ENCODE results near the gene RASSF9.

The RASSF9 gene

GRCh38 chr12:85823436-85824180, 12.6 kb downstream of the RASSF9 start:
- Histone ChIP-seq H3K27ac (no peak overlapping the region), H3K4me1 (no peaks in the 10 kb centered on the region), H3K9ac (no peak overlapping the region), H3K27me3 (no peaks in the 10 kb centered on the region), H4K20me1 (no peaks in the 10 kb centered on the region), H3K9me3 (no peaks in the 10 kb centered on the region), H3K4me3 (no peak overlapping the region), H3K36me3 (no peaks in the 10 kb centered on the region), H3K4me2 (no peak overlapping the region)
- TF ChIP-seq Cebpa-rat (IDR thresholded peaks at IDR 0.05) = no peak

DNA sequence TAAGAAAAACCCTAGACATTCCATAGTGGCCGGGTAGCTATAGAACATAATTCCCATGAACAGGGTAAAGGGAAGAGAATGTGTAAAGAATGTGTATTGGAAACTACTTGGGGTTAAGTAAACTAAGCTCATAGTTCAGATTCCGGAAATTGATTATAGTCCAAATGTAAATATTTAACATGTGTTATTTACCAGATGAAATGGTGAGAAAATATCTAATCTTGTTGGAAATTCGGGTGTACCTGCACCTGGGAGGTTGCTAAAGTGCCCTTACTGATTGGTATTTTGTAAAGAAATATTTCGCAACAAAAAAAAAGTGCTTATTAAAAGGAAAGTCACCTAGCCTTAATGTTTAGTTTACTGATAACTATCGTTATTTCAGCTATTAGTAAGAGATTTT, 14.4 kb downstream of the RASSF9 start:
- Histone ChIP-seq H3K4me1 (no peaks in the 10 kb centered on the region), H3K9me3 (no peaks in the 10 kb centered on the region), H3K9ac (no peak overlapping the region), H3K36me3 (no peaks in the 10 kb centered on the region), H3K4me3 (no peak overlapping the region), H4K20me1 (no peaks in the 10 kb centered on the region), H3K4me2 (no peak overlapping the region), H3K27ac (no peak overlapping the region), H3K27me3 (no peaks in the 10 kb centered on the region)
- TF ChIP-seq Cebpa-rat (IDR thresholded peaks at IDR 0.05) = no peak; the same call in 1 of the 2 replicates

DNA sequence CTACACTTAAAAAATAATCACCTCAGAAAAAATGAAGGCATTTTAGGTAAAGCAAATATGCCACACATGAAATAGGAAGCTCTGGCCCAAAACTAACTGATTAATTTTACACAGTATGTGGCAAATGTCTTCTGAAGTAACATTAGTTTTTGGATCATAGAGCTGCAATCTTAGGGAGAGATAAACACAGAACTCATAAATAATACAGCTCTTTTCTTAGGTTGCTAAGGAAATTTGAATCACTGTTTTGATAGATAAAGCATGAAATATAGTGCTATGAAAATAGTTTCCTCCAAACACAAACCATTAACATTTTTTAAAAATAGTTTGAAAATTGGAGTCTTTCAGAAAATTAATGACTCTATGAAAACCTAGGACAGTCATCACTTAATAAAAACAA, 15.0 kb downstream of the RASSF9 start:
- TF ChIP-seq Cebpa-rat (IDR thresholded peaks at IDR 0.05) = no peak
- Histone ChIP-seq H3K27ac (no peak overlapping the region), H3K4me2 (no peak overlapping the region), H3K9me3 (no peaks in the 10 kb centered on the region), H3K9ac (no peak overlapping the region), H4K20me1 (no peaks in the 10 kb centered on the region), H3K36me3 (no peaks in the 10 kb centered on the region), H3K4me1 (no peaks in the 10 kb centered on the region), H3K4me3 (no peak overlapping the region), H3K27me3 (no peaks in the 10 kb centered on the region)

- Histone ChIP-seq H3K9ac (no peak overlapping the region), H3K4me3 (no peak overlapping the region), H3K27ac (no peak overlapping the region), H3K36me3 (no peaks in the 10 kb centered on the region), H3K27me3 (no peaks in the 10 kb centered on the region), H4K20me1 (no peaks in the 10 kb centered on the region), H3K4me2 (no peak overlapping the region), H3K9me3 (no peaks in the 10 kb centered on the region), H3K4me1 (no peaks in the 10 kb centered on the region)
- no peak for TF ChIP-seq Cebpa-rat (IDR thresholded peaks at IDR 0.05)
These were observed 16.1 kb downstream of the RASSF9 start for GRCh38 chr12:85820101-85820500.

- no peaks in the 10 kb centered on the region for H3K9me3 ChIP-seq
- no peaks in the 10 kb centered on the region for H3K27me3 ChIP-seq
- no peaks in the 10 kb centered on the region for H3K36me3 ChIP-seq
- no peak overlapping the region for H3K9ac ChIP-seq
- H3K27ac ChIP-seq = no peak overlapping the region
- H3K4me3 ChIP-seq = no peak overlapping the region
- H4K20me1 ChIP-seq = no peaks in the 10 kb centered on the region
- no peak overlapping the region for H3K4me2 ChIP-seq
- no peak for TF ChIP-seq Cebpa-rat (IDR thresholded peaks at IDR 0.05)
- H3K4me1 ChIP-seq = no peaks in the 10 kb centered on the region
These were observed 21.5 kb downstream of the RASSF9 start for GRCh38 chr12:85814741-85815140.

DNA sequence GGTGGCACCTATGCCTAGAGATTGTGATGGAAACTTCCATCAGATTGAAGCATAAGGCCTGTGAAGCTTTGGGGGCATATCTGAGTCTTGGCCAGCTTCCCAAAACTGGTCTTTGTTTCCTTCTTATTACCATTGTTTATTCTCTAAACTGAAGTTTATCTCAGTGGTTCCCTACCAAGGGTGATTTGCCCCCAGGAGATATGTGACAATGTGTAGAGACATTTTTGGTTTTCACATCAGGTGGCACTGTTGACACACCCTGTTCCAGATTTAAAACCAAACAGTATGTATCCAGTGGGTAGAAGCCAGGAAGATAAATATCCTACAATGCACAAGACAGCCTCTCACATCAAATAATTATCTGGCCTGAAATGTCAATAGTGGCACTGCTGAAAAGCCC, 22.1 kb downstream of the RASSF9 start:
- no peak for TF ChIP-seq Cebpa-rat (IDR thresholded peaks at IDR 0.05)
- Histone ChIP-seq H3K9ac (no peak overlapping the region), H3K27me3 (no peaks in the 10 kb centered on the region), H3K9me3 (no peaks in the 10 kb centered on the region), H3K4me2 (no peak overlapping the region), H3K27ac (no peak overlapping the region), H3K36me3 (no peaks in the 10 kb centered on the region), H3K4me1 (no peaks in the 10 kb centered on the region), H3K4me3 (no peak overlapping the region), H4K20me1 (no peaks in the 10 kb centered on the region)

DNA sequence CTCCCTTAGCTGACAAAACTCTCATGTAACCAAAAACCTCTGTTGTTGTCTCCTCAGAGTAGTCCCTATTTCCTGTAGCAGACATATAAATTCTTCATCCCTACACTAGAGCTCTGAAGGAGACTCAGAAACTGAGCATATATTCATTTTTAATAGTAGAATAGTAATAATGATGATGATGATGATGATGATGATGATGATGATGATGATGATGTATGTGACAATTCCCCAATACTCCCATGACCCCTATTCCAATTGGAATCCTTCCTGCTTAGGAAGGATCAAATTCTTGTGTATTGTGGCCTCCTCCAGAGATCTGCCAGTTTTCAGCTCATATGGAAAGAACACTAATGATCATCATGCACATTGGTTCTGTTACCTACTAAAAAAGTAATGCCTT, 26.7 kb downstream of the RASSF9 start:
- Histone ChIP-seq H3K9me3 (no peaks in the 10 kb centered on the region), H3K9ac (no peak overlapping the region), H3K4me3 (no peak overlapping the region), H3K27me3 (no peaks in the 10 kb centered on the region), H3K4me1 (no peaks in the 10 kb centered on the region), H3K27ac (no peak overlapping the region), H3K36me3 (no peaks in the 10 kb centered on the region), H4K20me1 (no peaks in the 10 kb centered on the region), H3K4me2 (no peak overlapping the region)
- TF ChIP-seq Cebpa-rat (IDR thresholded peaks at IDR 0.05) = no peak

- Histone ChIP-seq H3K4me3 (no peak overlapping the region), H3K4me1 (no peaks in the 10 kb centered on the region), H4K20me1 (no peaks in the 10 kb centered on the region), H3K27ac (no peak overlapping the region), H3K9ac (no peak overlapping the region), H3K4me2 (no peak overlapping the region), H3K9me3 (no peaks in the 10 kb centered on the region), H3K36me3 (no peaks in the 10 kb centered on the region), H3K27me3 (no peaks in the 10 kb centered on the region)
- TF ChIP-seq Cebpa-rat (IDR thresholded peaks at IDR 0.05) = no peak
These were observed 28.5 kb downstream of the RASSF9 start for GRCh38 chr12:85807730-85808129.

- no peaks in the 10 kb centered on the region for H3K4me1 ChIP-seq
- no peak for TF ChIP-seq Cebpa-rat (IDR thresholded peaks at IDR 0.05)
- no peak overlapping the region for H3K9ac ChIP-seq
- no peak overlapping the region for H3K27ac ChIP-seq
- H3K27me3 ChIP-seq = no peaks in the 10 kb centered on the region
- no peaks in the 10 kb centered on the region for H3K36me3 ChIP-seq
- no peak overlapping the region for H3K4me2 ChIP-seq
- H4K20me1 ChIP-seq = no peaks in the 10 kb centered on the region
- no peak overlapping the region for H3K4me3 ChIP-seq
- H3K9me3 ChIP-seq = no peaks in the 10 kb centered on the region
These were observed 30.6 kb downstream of the RASSF9 start for GRCh38 chr12:85805654-85806053.

- no peak for TF ChIP-seq Cebpa-rat (IDR thresholded peaks at IDR 0.05)
- Histone ChIP-seq H3K4me2 (no peak overlapping the region), H3K27me3 (no peaks in the 10 kb centered on the region), H3K9ac (no peak overlapping the region), H3K27ac (no peak overlapping the region), H3K36me3 (no peaks in the 10 kb centered on the region), H3K9me3 (no peaks in the 10 kb centered on the region), H3K4me1 (no peaks in the 10 kb centered on the region), H4K20me1 (no peaks in the 10 kb centered on the region), H3K4me3 (no peak overlapping the region)
These were observed 31.5 kb downstream of the RASSF9 start for GRCh38 chr12:85804663-85805062.

- no peaks in the 10 kb centered on the region for H3K4me1 ChIP-seq
- no peak overlapping the region for H3K9ac ChIP-seq
- TF ChIP-seq Cebpa-rat (IDR thresholded peaks at IDR 0.05) = no peak
- no peak overlapping the region for H3K4me3 ChIP-seq
- no peaks in the 10 kb centered on the region for H3K9me3 ChIP-seq
- no peak overlapping the region for H3K27ac ChIP-seq
- H3K27me3 ChIP-seq = no peaks in the 10 kb centered on the region
- no peak overlapping the region for H3K4me2 ChIP-seq
- no peaks in the 10 kb centered on the region for H3K36me3 ChIP-seq
- H4K20me1 ChIP-seq = no peaks in the 10 kb centered on the region
These were observed 32.3 kb downstream of the RASSF9 start for GRCh38 chr12:85803923-85804322.
